ENCODE measurements around the gene NYAP1. TPM values are rescaled to one million over a fixed set of nuclear protein-coding genes. Genes with fewer than 3 reads are reported as not detected.

NYAP1 gene
- total and polyA plus RNA-seq, 2 donors from 2014 or later = 0.41 to 0.69 TPM

- FAIRE-seq (no peak), DNase-seq (no peak)
- TF ChIP-seq CTCF (IDR thresholded peaks at IDR 0.05; ENCODE audit: borderline replicate concordance, extremely low read depth, insufficient read depth) = no peak
- no peaks in the 10 kb centered on the region for H3K9me3 ChIP-seq (ENCODE audit: control insufficient read depth in 2 of 3, insufficient read depth in 1 of 3, low read length in 3 of 3)
- no peak overlapping the region for H3K27ac ChIP-seq (ENCODE audit: low read depth in 2 of 2, low read length in 2 of 2)
- no peaks in the 10 kb centered on the region for H3K36me3 ChIP-seq (ENCODE audit: control insufficient read depth in 2 of 3, insufficient read depth in 3 of 3, low read length in 3 of 3)
- H3K4me3 ChIP-seq (ENCODE audit: low read length in 3 of 3) = no peak overlapping the region
- H3K4me1 ChIP-seq (ENCODE audit: control insufficient read depth in 2 of 3, insufficient read depth in 2 of 3, low read depth in 1 of 3, low read length in 3 of 3) = peaks cover 0 to 2% (median 0%) of the 10 kb centered on the region in 3 donors
- no peaks in the 10 kb centered on the region for H3K27me3 ChIP-seq (ENCODE audit: control insufficient read depth, insufficient read depth, low read length)
- no peak overlapping the region for H3K9ac ChIP-seq (ENCODE audit: low read length in 3 of 3)
- intact Hi-C loops (cut with DNase I) = no loop called here
Measured at GRCh38 chr7:100455206-100455605, 28.5 kb upstream of the NYAP1 start.

GRCh38 chr7:100456562-100456961, 27.2 kb upstream of the NYAP1 start:
- FAIRE-seq = no peak
- H3K36me3 ChIP-seq (ENCODE audit: control insufficient read depth in 2 of 3, insufficient read depth in 3 of 3, low read length in 3 of 3) = no peaks in the 10 kb centered on the region
- no peak overlapping the region for H3K9ac ChIP-seq (ENCODE audit: low read length in 3 of 3)
- no peaks in the 10 kb centered on the region for H3K27me3 ChIP-seq (ENCODE audit: control insufficient read depth, insufficient read depth, low read length)
- H3K4me3 ChIP-seq (ENCODE audit: low read length in 3 of 3) = no peak overlapping the region
- H3K9me3 ChIP-seq (ENCODE audit: control insufficient read depth in 2 of 3, insufficient read depth in 1 of 3, low read length in 3 of 3) = no peaks in the 10 kb centered on the region
- no peaks in the 10 kb centered on the region for H3K4me1 ChIP-seq (ENCODE audit: control insufficient read depth in 2 of 3, insufficient read depth in 2 of 3, low read depth in 1 of 3, low read length in 3 of 3)
- intact Hi-C loops (cut with DNase I) = no loop called here
- no peak for DNase-seq
- TF ChIP-seq CTCF (IDR thresholded peaks at IDR 0.05; ENCODE audit: borderline replicate concordance, extremely low read depth, insufficient read depth) = no peak
- no peak overlapping the region for H3K27ac ChIP-seq (ENCODE audit: low read depth in 2 of 2, low read length in 2 of 2)

DNA sequence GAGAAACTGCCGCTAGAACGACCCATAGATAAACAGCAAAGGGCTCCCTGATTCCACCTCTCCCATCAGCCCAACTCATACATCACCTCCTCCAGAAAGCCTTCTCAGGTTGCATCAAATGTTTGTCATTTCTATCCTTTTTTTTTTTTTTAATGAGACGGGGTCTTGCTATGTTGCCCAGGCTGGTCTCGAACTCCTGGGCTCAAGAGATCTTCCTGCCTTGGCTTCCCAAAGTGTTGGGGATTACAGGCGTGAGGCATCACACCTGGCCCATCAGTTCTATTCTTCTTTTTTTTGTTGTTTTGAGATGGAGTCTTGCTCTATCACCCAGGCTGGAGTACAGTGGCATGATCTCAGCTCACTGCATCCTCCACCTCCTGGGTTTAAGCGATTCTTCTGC, 26.7 kb upstream of the NYAP1 start:
- DNase-seq (no peak), FAIRE-seq (no peak)
- H3K36me3 ChIP-seq (ENCODE audit: control insufficient read depth in 2 of 3, insufficient read depth in 3 of 3, low read length in 3 of 3) = no peaks in the 10 kb centered on the region
- no peak overlapping the region for H3K27ac ChIP-seq (ENCODE audit: low read depth in 2 of 2, low read length in 2 of 2)
- no peak overlapping the region for H3K4me3 ChIP-seq (ENCODE audit: low read length in 3 of 3)
- TF ChIP-seq CTCF (IDR thresholded peaks at IDR 0.05; ENCODE audit: borderline replicate concordance, extremely low read depth, insufficient read depth) = no peak
- H3K9me3 ChIP-seq (ENCODE audit: control insufficient read depth in 2 of 3, insufficient read depth in 1 of 3, low read length in 3 of 3) = no peaks in the 10 kb centered on the region
- intact Hi-C loops (cut with DNase I) = no loop called here
- H3K9ac ChIP-seq (ENCODE audit: low read length in 3 of 3) = no peak overlapping the region
- H3K27me3 ChIP-seq (ENCODE audit: control insufficient read depth, insufficient read depth, low read length) = no peaks in the 10 kb centered on the region
- H3K4me1 ChIP-seq (ENCODE audit: control insufficient read depth in 2 of 3, insufficient read depth in 2 of 3, low read depth in 1 of 3, low read length in 3 of 3) = no peaks in the 10 kb centered on the region

- H3K27me3 ChIP-seq (ENCODE audit: control insufficient read depth, insufficient read depth, low read length) = no peaks in the 10 kb centered on the region
- no peak for TF ChIP-seq CTCF (IDR thresholded peaks at IDR 0.05; ENCODE audit: borderline replicate concordance, extremely low read depth, insufficient read depth)
- no peaks in the 10 kb centered on the region for H3K9me3 ChIP-seq (ENCODE audit: control insufficient read depth in 2 of 3, insufficient read depth in 1 of 3, low read length in 3 of 3)
- H3K4me3 ChIP-seq (ENCODE audit: low read length in 3 of 3) = no peak within 1 kb of the TSS
- FAIRE-seq (no peak), DNase-seq (no peak)
- H3K4me1 ChIP-seq (ENCODE audit: control insufficient read depth in 2 of 3, insufficient read depth in 2 of 3, low read depth in 1 of 3, low read length in 3 of 3) = no peaks in the 10 kb centered on the region
- intact Hi-C loops (cut with DNase I) = loop anchor here (10.0 kb wide), 1 partner anchor 221 kb away; no protein-coding TSS in a partner anchor
- no peak within 1 kb of the TSS for H3K27ac ChIP-seq (ENCODE audit: low read depth in 2 of 2, low read length in 2 of 2)
- H3K36me3 ChIP-seq (ENCODE audit: control insufficient read depth in 2 of 3, insufficient read depth in 3 of 3, low read length in 3 of 3) = peaks cover 0 to 3% (median 0%) of the 10 kb centered on the region in 3 donors
- H3K9ac ChIP-seq (ENCODE audit: low read length in 3 of 3) = no peak within 1 kb of the TSS
Measured at GRCh38 chr7:100464210-100464660, 19.5 kb upstream of the NYAP1 start, which contains the start of gene SPACDR. TSS of gene SPACDR (minus strand) at chr7:100464260. CDS start at chr7:100464025, 235 bp downstream.

All from kidney (tissue), 14 donors.